Measurements from ENCODE around the gene ZNF12. TPM values are rescaled to one million over a fixed set of nuclear protein-coding genes. Genes with fewer than 3 reads are reported as not detected.

Gene ZNF12
- total RNA-seq, 1 donor from 2014 or later: 36.6 TPM

GRCh38 chr7:6648066-6648814 is 58.5 kb downstream of the ZNF12 start:
- TF ChIP-seq, protein P1, sequence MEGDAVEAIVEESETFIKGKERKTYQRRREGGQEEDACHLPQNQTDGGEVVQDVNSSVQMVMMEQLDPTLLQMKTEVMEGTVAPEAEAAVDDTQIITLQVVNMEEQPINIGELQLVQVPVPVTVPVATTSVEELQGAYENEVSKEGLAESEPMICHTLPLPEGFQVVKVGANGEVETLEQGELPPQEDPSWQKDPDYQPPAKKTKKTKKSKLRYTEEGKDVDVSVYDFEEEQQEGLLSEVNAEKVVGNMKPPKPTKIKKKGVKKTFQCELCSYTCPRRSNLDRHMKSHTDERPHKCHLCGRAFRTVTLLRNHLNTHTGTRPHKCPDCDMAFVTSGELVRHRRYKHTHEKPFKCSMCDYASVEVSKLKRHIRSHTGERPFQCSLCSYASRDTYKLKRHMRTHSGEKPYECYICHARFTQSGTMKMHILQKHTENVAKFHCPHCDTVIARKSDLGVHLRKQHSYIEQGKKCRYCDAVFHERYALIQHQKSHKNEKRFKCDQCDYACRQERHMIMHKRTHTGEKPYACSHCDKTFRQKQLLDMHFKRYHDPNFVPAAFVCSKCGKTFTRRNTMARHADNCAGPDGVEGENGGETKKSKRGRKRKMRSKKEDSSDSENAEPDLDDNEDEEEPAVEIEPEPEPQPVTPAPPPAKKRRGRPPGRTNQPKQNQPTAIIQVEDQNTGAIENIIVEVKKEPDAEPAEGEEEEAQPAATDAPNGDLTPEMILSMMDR (IDR thresholded peaks at IDR 0.05): no peak
- TF ChIP-seq EZH2 (IDR thresholded peaks at IDR 0.05) (no peak), EZH2phosphoT487 (IDR thresholded peaks at IDR 0.05) (no peak)
- Mint-ChIP-seq H3K9me3 (peaks cover 15% of the 10 kb centered on the region), H3K36me3 (peaks cover 27% of the 10 kb centered on the region), H3K4me3 (no peak overlapping the region), H3K27ac (no peak overlapping the region), H3K4me1 (no peaks in the 10 kb centered on the region), H3K27me3 (ENCODE audit: insufficient read depth, low read depth) (peaks cover 15% of the 10 kb centered on the region)
- Histone ChIP-seq H3K4me3 (no peak overlapping the region), H3K4me2 (no peak overlapping the region), H3K4me1 (no peaks in the 10 kb centered on the region), H3K9me3 (ENCODE audit: low read depth) (no peaks in the 10 kb centered on the region), H3K27me3 (no peaks in the 10 kb centered on the region), H3K79me2 (ENCODE audit: low read depth) (no peaks in the 10 kb centered on the region), H4K20me1 (ENCODE audit: low read depth) (peaks cover 5% of the 10 kb centered on the region), H3K27ac (no peak overlapping the region), H3K9ac (no peak overlapping the region), H2AFZ (replicated peaks) (no peak overlapping the region), H3F3A (ENCODE audit: low read depth) (no peaks in the 10 kb centered on the region), H3K36me3 (no peaks in the 10 kb centered on the region)
- no peak for DNase-seq (ENCODE audit: low spot score)

DNA sequence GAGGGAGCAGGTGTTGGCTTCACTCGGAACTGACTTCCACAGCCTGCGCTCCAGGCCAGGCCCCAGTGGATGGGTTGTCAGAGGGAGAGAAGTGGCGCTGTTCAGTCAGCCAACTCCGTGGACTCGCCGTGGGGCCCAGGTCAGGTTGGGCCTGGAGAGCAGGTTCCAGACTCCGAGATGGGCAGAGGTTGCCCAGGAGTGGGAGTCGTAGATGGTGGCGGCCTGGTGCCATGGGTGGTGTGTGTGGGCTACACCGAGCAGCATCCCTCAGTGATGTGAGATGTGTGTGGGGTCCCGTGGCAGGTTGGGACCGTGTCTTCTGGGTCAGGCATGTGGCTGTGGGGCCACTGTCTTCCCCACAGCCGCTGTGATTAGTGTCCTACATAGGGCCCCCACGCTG is 59.2 kb downstream of the ZNF12 start:
- Histone ChIP-seq H3K9ac (no peak overlapping the region), H3K79me2 (ENCODE audit: low read depth) (no peaks in the 10 kb centered on the region), H3K4me3 (no peak overlapping the region), H4K20me1 (ENCODE audit: low read depth) (peaks cover 5% of the 10 kb centered on the region), H3F3A (ENCODE audit: low read depth) (no peaks in the 10 kb centered on the region), H2AFZ (replicated peaks) (no peak overlapping the region), H3K27ac (no peak overlapping the region), H3K36me3 (no peaks in the 10 kb centered on the region), H3K4me2 (no peak overlapping the region), H3K4me1 (no peaks in the 10 kb centered on the region), H3K27me3 (no peaks in the 10 kb centered on the region), H3K9me3 (ENCODE audit: low read depth) (no peaks in the 10 kb centered on the region)
- H3K27ac Mint-ChIP-seq: no peak overlapping the region
- peaks cover 27% of the 10 kb centered on the region for H3K36me3 Mint-ChIP-seq
- H3K4me3 Mint-ChIP-seq: no peak overlapping the region
- peaks cover 15% of the 10 kb centered on the region for H3K9me3 Mint-ChIP-seq
- DNase-seq (ENCODE audit: low spot score): no peak
- H3K4me1 Mint-ChIP-seq: no peaks in the 10 kb centered on the region
- TF ChIP-seq, protein P1 (IDR thresholded peaks at IDR 0.05): no peak
- no peak for TF ChIP-seq EZH2phosphoT487 (IDR thresholded peaks at IDR 0.05)
- TF ChIP-seq EZH2 (IDR thresholded peaks at IDR 0.05): no peak
- H3K27me3 Mint-ChIP-seq (ENCODE audit: insufficient read depth, low read depth): peaks cover 15% of the 10 kb centered on the region

GRCh38 chr7:6647080-6647479 is 59.7 kb downstream of the ZNF12 start:
- DNase-seq (ENCODE audit: low spot score): no peak
- no peaks in the 10 kb centered on the region for H3K79me2 ChIP-seq (ENCODE audit: low read depth)
- H3K36me3 Mint-ChIP-seq: peaks cover 25% of the 10 kb centered on the region
- no peak overlapping the region for H2AFZ ChIP-seq (replicated peaks)
- no peak overlapping the region for H3K4me2 ChIP-seq
- peaks cover 15% of the 10 kb centered on the region for H3K27me3 Mint-ChIP-seq (ENCODE audit: insufficient read depth, low read depth)
- no peak overlapping the region for H3K4me3 Mint-ChIP-seq
- no peaks in the 10 kb centered on the region for H3F3A ChIP-seq (ENCODE audit: low read depth)
- no peak overlapping the region for H3K9ac ChIP-seq
- H3K4me1 ChIP-seq: no peaks in the 10 kb centered on the region
- H4K20me1 ChIP-seq (ENCODE audit: low read depth): peaks cover 5% of the 10 kb centered on the region
- H3K27me3 ChIP-seq: no peaks in the 10 kb centered on the region
- H3K4me1 Mint-ChIP-seq: no peaks in the 10 kb centered on the region
- H3K9me3 Mint-ChIP-seq: peaks cover 14% of the 10 kb centered on the region
- H3K9me3 ChIP-seq (ENCODE audit: low read depth): no peaks in the 10 kb centered on the region
- no peak overlapping the region for H3K27ac Mint-ChIP-seq
- TF ChIP-seq EZH2phosphoT487 (IDR thresholded peaks at IDR 0.05): no peak
- TF ChIP-seq, protein P1 (IDR thresholded peaks at IDR 0.05): no peak
- no peak for TF ChIP-seq EZH2 (IDR thresholded peaks at IDR 0.05)
- H3K27ac ChIP-seq: no peak overlapping the region
- no peak overlapping the region for H3K4me3 ChIP-seq
- no peaks in the 10 kb centered on the region for H3K36me3 ChIP-seq
